Left renal pelvis (tissue), 4 donors: ENCODE measurements around the gene TNK1. TPM values are rescaled to one million over a fixed set of nuclear protein-coding genes. Genes with fewer than 3 reads are reported as not detected.
"Not testable (repeated sequence)": the region's sequence is repeated elsewhere in the genome, so short reads cannot be mapped to it uniquely, and the experiment has no call there.

Experiments used
- DNase-seq, 4 donors: peaks; one replicate each; pipeline ENCODE4 v3.0.0-alpha.2; 2013; ENCODE audit warnings: low read depth in 4 of 4, low spot score in 3 of 4
- polyA plus RNA-seq, 4 donors: library from polyadenylated mRNA; unstranded; fragments of 120-200 nt; gene quantifications; one replicate each; pipeline ENCODE4 v1.2.1, GENCODE V29; 2013; ENCODE audit not compliant: insufficient read length in 4 of 4

The TNK1 gene
- polyA plus RNA-seq, 4 donors, result 1.00 to 6.1 (median 5.2) TPM

GRCh38 chr17:7354262-7354843 is 26.5 kb upstream of the TNK1 start:
- DNase-seq, result no peak

DNA sequence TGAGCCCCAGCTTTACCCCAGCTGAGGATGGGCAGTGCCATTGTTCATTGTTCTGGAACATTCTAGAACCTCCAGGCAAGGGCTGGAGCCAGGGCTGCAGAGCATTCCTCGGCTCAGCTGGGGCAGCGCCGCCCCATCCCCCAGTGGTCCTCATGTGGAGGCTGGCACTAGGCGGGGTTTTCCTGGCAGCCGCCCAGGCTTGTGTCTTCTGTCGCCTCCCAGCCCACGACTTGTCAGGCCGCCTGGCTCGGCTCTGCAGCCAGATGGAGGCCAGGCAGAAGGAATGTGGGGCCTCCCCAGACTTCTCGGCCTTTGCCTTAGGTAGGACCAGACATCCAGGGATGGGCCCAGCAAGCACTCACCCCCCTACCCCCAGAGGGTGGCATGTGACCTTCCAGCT is 25.8 kb upstream of the TNK1 start, which contains the start of gene TMEM95:
TSS of gene TMEM95 (plus strand) at position 104 of the 400 bp plus-strand sequence. CDS start at position 153, 49 bp downstream.
- no peak for DNase-seq

DNA sequence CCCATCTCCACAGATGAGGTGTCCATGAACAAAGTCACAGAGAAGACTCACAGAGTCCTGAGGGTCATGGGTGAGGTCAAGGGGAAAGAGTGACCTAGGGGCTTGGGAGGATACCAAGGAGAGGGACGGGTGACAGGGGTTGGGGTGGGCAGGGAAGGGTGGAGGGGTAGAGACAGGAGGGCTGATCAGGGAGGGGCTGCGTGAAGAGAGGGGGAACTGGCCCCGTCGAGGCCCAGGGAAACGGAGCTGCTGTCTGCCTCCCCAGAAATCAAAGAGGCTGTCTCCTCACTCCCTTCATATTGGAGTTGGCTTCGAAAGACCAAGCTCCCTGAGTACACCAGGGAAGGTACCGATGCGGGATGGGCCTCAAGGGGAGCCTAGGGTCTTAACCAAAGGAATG is 25.3 kb upstream of the TNK1 start:
- DNase-seq, result no peak

DNA sequence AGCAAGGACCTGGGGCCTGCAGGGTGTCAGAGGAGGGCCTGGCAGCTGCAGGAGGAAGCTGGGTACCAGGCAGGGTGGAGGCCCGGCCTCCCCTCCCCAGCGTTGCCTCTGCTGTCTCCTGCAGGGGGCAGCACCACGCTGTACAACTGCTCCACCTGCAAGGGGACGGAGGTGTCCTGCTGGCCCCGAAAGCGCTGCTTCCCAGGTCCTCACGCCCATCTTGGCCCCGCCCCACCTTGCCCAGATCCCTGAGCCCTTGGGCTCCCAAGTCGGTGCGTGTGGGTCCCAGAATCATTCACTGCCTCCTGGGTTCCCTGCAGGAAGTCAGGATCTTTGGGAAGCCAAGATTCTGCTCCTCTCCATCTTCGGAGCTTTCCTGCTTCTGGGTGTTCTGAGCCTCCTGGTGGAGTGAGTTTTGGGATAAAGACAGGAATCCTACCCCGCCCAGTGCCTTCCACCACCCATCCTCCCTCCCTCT is 24.8 kb upstream of the TNK1 start:
- peak in 2 of 4 donors; percentile 53 for DNase-seq

DNA sequence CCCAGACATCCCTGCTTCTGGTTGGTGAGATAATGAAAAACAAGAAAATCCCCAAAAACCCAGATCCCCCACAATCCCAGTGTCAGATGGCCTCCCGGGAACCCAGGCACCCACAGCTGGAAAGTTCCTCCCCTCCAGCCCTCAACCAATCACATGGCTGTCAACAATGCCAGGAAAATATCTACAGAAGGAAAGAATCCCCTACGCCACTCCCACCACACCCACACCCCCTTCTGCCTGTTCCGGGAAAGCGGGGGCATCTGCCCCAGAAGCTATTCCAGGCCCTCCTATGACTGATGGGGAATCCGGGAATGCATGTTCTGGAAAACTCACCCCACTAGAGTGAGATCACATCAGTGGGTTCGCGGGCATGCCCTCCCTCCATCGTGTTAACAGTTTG is 24.1 kb upstream of the TNK1 start:
- no peak for DNase-seq

GRCh38 chr17:7357381-7357780 is 23.5 kb upstream of the TNK1 start:
- no peak for DNase-seq

GRCh38 chr17:7361906-7362305 is 19.0 kb upstream of the TNK1 start:
- DNase-seq, result no peak

- DNase-seq, result no peak
Measured at GRCh38 chr17:7363311-7363710, 17.6 kb upstream of the TNK1 start.

DNA sequence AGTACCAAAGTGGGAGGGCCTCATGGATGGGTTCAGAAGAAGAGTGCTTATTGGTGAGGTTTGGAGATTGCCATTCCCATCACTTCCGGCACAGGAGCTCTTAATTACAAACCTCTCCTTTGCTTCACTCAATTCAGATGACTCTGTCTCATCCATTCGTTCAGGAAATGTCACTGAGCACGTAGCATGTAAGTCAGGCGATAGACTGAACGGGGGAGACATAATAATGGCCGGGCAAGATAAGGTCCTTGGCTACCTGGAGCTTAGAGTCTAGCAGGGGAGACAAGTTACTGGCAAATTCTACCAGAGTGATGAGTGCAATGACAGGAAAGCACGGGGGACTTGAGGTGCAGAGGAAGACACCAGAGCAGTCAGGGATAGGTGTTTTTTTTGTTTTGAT is 14.9 kb upstream of the TNK1 start:
- DNase-seq, result not testable (repeated sequence)

- DNase-seq, result no peak
Measured at GRCh38 chr17:7367083-7367482, 13.8 kb upstream of the TNK1 start.

GRCh38 chr17:7367918-7368598 is 12.8 kb upstream of the TNK1 start:
- no peak for DNase-seq

GRCh38 chr17:7368599-7368994 is 12.3 kb upstream of the TNK1 start:
- not testable (repeated sequence) for DNase-seq

DNA sequence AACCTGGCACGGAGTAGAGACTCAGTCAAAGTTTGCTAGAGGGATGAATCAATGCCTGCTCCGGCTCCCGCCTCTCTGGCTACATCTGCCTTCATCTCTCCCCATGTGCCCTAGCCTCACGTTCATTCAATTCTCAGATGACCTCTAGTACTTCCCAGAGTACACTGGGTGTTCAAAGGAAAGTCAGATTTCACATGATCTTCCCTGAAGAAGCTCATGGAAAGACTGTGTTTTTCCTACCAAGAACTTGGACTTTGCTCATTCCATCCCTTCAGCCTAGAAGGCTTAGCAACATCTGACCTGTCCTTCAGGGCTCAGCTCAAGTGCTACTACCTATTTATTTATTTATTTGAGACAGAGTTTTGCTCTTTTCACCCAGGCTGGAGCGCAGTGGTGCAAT is 11.1 kb upstream of the TNK1 start:
- no peak for DNase-seq

DNA sequence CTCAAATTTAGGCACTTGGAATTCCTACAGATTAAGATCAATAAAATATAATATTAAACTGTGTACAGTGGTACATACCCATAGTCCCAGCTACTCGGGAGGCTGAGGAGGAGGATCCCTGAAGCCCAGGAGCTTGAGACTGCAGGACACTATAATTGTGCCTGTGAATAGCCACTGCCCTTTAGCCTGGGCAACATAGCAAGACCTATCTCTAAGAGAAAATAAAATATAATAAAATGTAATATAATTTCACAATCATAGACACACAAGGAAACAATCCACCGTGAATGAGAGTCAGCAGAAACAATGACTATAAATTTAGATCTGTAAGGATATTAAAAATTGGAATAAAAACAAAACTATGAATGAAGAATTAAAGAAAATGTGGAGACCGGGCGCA is 10.0 kb upstream of the TNK1 start:
- DNase-seq, result no peak

DNA sequence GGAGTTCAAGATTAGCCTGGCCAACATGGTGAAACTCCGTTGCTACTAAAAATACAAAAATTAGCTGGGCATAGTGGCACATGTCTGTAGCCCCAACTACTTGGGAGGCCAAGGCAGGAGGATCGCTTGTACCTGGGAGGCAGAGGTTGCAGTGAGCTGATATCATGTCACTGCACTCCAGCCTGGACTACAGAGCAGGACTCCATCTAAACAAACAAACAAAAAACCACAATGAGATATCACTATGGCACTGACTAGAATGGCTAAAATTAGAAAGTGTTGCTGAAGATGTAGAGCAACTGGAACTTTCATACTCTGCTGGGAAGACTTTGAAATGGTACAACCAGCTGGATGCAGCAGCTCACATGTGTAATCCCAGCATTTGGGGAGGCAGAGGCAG is 6.5 kb upstream of the TNK1 start:
- DNase-seq, result no peak

- DNase-seq, result no peak
Measured at GRCh38 chr17:7379134-7379533, 1.8 kb upstream of the TNK1 start.

DNA sequence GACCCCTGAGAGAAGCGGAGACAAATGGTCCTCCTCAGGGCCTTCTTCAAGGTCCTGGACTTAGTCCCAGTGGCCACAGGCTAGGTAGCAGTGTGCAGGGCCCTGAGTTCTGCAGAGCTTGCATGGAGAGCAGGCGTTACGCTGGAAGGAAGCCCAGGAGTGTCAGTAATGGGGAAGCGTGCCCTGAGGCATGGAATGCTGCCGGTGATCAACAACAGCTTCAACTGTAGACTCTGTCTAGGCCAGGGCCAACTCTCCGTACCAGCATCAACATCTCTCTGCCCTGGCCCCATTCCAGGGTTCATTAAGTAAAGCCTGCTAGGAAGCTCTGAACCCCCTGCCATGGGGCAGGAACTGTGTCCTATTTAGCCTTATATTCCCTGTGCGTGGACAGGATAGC is 568 bp upstream of the TNK1 start:
- no peak for DNase-seq

DNA sequence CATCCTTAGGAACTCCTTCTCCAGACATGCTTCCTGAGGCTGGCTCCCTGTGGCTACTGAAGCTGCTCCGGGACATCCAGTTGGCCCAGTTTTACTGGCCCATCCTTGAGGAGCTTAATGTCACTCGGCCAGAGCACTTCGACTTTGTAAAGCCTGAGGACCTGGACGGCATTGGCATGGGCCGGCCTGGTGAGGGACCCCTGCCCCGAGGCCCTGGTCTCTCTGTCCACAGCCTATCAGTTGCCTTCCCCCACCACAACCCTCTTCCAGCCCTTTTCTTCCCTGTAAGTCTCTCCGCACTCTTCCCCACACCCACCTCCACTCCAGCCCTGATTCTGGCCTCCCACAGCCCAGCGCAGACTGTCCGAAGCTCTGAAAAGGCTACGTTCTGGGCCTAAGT is 2.0 kb downstream of the TNK1 start:
- no peak for DNase-seq

DNA sequence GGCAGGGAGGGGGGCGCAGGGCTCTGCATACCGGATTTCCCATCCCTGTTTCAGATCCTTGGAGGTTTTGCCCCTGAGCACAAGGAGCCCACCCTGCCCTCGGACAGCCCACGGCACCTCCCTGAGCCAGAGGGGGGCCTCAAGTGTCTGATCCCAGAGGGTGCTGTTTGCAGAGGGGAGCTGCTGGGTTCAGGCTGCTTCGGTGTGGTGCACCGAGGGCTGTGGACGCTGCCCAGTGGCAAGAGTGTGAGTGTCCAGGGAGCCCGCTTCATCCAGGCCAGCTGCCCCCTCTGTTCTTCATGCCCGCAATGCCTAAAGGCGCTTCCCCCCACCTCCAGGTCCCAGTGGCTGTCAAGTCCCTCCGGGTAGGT is 2.5 kb downstream of the TNK1 start:
- no peak for DNase-seq

GRCh38 chr17:7383742-7384488 is 3.0 kb downstream of the TNK1 start:
- peak in 1 of 4 donors; percentile 52 for DNase-seq

DNA sequence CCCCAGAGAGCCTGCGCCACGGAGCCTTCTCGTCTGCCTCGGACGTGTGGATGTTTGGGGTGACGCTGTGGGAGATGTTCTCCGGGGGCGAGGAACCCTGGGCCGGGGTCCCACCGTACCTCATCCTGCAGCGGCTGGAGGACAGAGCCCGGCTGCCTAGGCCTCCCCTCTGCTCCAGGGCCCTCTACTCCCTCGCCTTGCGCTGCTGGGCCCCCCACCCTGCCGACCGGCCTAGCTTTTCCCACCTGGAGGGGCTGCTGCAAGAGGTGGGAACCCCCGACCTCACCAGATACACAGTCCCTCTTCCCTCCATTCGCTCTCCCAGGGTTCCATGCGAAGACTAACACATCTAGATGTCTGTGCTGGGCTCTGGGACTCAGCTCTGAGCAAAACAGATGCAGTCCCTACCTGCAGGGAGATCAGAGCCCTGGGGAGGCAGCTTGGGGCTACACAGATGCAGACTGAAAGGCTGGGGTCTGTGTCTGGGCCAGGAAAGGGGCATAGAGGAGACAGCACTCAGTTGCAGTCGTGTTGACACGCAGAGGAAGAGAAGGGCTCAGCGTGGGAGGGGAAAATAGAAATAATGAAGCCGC is 3.7 kb downstream of the TNK1 start:
- DNase-seq, result no peak
